Loucy (cell line): ENCODE results near the gene LAMA5.

Source experiments
- H2AFZ ChIP-seq: fragments of 200-600 bp; sonication (generic); 2 replicates; pipeline ENCODE4 v1.6.0; 2016; ENCODE audit warnings: antibody characterized with exemption, mild to moderate bottlenecking, low read length, moderate library complexity
- H3F3A ChIP-seq: fragments of 200-600 bp; 2 replicates; pipeline ENCODE4 v1.6.0; 2016; ENCODE audit warnings: antibody characterized with exemption, low read depth, mild to moderate bottlenecking
- H3K27me3 ChIP-seq: fragments of 200-600 bp; sonication (generic); 2 replicates; pipeline ENCODE4 v1.6.1; 2014; ENCODE audit warnings: low read length, mild to moderate bottlenecking; ENCODE audit not compliant: insufficient read depth, poor library complexity, severe bottlenecking
- H3K36me3 ChIP-seq: fragments of 200-600 bp; sonication (generic); 2 replicates; pipeline ENCODE4 v1.6.1; 2016; ENCODE audit warnings: low read length; ENCODE audit not compliant: insufficient read depth
- H3K4me1 ChIP-seq: fragments of 200-600 bp; sonication (generic); 2 replicates; pipeline ENCODE4 v1.5.1; 2014; ENCODE audit warnings: low read length, mild to moderate bottlenecking; ENCODE audit not compliant: insufficient read depth, poor library complexity, severe bottlenecking
- H3K4me2 ChIP-seq: fragments of 200-600 bp; sonication (generic); 2 replicates; pipeline ENCODE4 v1.6.0; 2014; ENCODE audit warnings: antibody characterized with exemption, low read length, low read depth, mild to moderate bottlenecking; ENCODE audit not compliant: poor library complexity, severe bottlenecking
- H3K4me3 ChIP-seq: fragments of 200-600 bp; sonication (generic); 2 replicates; pipeline ENCODE4 v1.5.1; 2014; ENCODE audit warnings: low read length, mild to moderate bottlenecking, mixed read lengths; ENCODE audit not compliant: poor library complexity, severe bottlenecking
- H3K79me2 ChIP-seq: fragments of 200-600 bp; sonication (generic); 2 replicates; pipeline ENCODE4 v1.6.1; 2014; ENCODE audit warnings: low read length; ENCODE audit not compliant: insufficient read depth
- H3K9ac ChIP-seq: fragments of 200-600 bp; sonication (generic); 2 replicates; pipeline ENCODE4 v1.6.0; 2014; ENCODE audit warnings: mild to moderate bottlenecking, low read depth, low read length, moderate library complexity; ENCODE audit not compliant: poor library complexity, severe bottlenecking
- H3K9me2 ChIP-seq: fragments of 200-600 bp; sonication (generic); replicated peaks from 2 replicates; pipeline ENCODE4 v1.6.1; 2016; ENCODE audit warnings: low read depth, low read length, mixed read lengths
- H3K9me3 ChIP-seq: fragments of 200-600 bp; sonication (generic); 2 replicates; pipeline ENCODE4 v1.6.1; 2014; ENCODE audit warnings: mild to moderate bottlenecking, antibody characterized with exemption, low read length, low read depth; ENCODE audit not compliant: insufficient read depth
- H4K20me1 ChIP-seq: fragments of 200-600 bp; sonication (generic); 2 replicates; pipeline ENCODE4 v1.6.0; 2014; ENCODE audit warnings: antibody characterized with exemption, low read length, mild to moderate bottlenecking; ENCODE audit not compliant: insufficient read depth, poor library complexity, severe bottlenecking
- EZH2phosphoT487 ChIP-seq: fragments of 200-600 bp; IDR thresholded peaks from 2 replicates; pipeline ENCODE4 v1.6.1; 2018; ENCODE audit warnings: antibody characterized with exemption, mild to moderate bottlenecking, moderate library complexity, borderline replicate concordance
- TF ChIP-seq, protein P1 (sequence below): fragments of 200-600 bp; sonication (generic); conservative IDR thresholded peaks from 2 replicates; pipeline ENCODE4 v1.5.1; 2014; ENCODE audit warnings: mild to moderate bottlenecking, antibody characterized with exemption, low read length

The LAMA5 gene

DNA sequence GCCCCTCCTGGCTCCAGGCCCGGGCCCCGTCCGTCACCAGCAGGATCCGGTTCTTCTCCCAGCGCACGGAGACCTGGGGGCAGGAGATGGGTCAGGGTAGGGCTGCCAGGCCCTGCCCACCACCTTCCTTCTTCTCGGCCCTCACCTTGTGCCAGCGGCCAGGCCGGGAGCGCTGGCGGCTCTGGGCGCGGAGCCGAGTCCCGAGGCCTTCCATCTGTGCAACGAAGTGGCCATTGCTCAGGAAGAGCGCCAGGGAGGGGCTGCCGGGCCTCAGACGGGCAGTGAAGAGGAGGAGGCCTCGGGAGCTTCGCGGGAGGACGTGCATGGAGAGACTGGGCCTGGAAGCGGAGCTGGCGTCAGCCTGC, 56.4 kb downstream of the LAMA5 start:
- Histone ChIP-seq H3K36me3 (peaks cover 34% of the 10 kb centered on the region; the same call in 1 of the 2 replicates), H4K20me1 (peaks cover 17% of the 10 kb centered on the region), H3K4me2 (no peak overlapping the region), H3K4me1 (no peaks in the 10 kb centered on the region), H3K9me3 (no peaks in the 10 kb centered on the region), H3K27me3 (no peaks in the 10 kb centered on the region), H3F3A (no peaks in the 10 kb centered on the region), H3K9me2 (no peaks in the 10 kb centered on the region), H3K9ac (no peak overlapping the region), H2AFZ (no peak overlapping the region), H3K4me3 (no peak overlapping the region), H3K79me2 (peaks cover 14% of the 10 kb centered on the region)
- no peak for TF ChIP-seq EZH2phosphoT487
- TF ChIP-seq, protein P1, sequence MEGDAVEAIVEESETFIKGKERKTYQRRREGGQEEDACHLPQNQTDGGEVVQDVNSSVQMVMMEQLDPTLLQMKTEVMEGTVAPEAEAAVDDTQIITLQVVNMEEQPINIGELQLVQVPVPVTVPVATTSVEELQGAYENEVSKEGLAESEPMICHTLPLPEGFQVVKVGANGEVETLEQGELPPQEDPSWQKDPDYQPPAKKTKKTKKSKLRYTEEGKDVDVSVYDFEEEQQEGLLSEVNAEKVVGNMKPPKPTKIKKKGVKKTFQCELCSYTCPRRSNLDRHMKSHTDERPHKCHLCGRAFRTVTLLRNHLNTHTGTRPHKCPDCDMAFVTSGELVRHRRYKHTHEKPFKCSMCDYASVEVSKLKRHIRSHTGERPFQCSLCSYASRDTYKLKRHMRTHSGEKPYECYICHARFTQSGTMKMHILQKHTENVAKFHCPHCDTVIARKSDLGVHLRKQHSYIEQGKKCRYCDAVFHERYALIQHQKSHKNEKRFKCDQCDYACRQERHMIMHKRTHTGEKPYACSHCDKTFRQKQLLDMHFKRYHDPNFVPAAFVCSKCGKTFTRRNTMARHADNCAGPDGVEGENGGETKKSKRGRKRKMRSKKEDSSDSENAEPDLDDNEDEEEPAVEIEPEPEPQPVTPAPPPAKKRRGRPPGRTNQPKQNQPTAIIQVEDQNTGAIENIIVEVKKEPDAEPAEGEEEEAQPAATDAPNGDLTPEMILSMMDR = no peak

- H3K9ac ChIP-seq = no peak overlapping the region
- H2AFZ ChIP-seq = no peak overlapping the region
- H3K9me3 ChIP-seq = no peaks in the 10 kb centered on the region
- peaks cover 5% of the 10 kb centered on the region for H3K4me1 ChIP-seq
- peaks cover 34% of the 10 kb centered on the region; the same call in 1 of the 2 replicates for H3K36me3 ChIP-seq
- no peaks in the 10 kb centered on the region for H3F3A ChIP-seq
- TF ChIP-seq EZH2phosphoT487 = no peak
- TF ChIP-seq, protein P1 = no peak
- H3K79me2 ChIP-seq = peaks cover 20% of the 10 kb centered on the region
- H3K9me2 ChIP-seq = no peaks in the 10 kb centered on the region
- H3K27me3 ChIP-seq = no peaks in the 10 kb centered on the region
- peaks cover 23% of the 10 kb centered on the region for H4K20me1 ChIP-seq
- no peak overlapping the region for H3K4me2 ChIP-seq
- H3K4me3 ChIP-seq = no peak overlapping the region
These were observed 57.0 kb downstream of the LAMA5 start for GRCh38 chr20:62309947-62310756.

DNA sequence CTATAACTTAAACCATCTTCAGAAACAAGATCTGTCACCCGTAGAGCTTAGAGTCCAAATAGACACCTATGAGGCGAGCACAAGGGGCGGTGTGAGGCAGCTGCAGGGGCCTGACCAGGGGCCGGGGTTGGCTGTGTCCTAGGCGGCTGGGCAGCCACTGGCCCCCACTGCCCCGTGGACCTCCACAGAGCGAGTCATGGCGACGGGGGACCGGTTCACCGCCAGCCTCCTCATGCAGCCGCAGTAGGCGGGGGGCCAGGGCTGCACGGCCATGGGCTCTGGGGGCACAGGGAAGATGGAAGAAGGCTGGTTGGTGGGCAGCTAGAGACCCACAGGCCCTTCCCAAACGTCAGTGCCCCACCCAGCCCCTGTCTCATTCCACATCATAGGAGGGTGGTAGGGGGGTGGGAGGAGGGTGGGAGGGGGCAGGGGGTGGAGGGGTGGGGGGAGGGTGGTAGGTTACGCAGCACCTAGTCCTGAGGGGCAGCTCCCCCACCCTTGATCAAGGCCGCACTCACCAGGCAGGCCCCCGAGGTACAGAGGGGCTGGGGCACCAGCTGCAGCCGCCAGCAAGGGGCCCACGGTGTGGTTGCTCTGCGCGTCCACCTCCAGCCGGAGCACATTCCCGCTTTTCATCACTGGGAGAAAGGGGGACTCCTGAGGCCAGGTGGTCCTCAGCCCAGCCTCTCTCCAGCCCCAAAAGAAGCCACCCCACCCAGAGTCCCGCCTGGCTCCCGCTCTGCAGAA, 57.7 kb downstream of the LAMA5 start:
- Histone ChIP-seq H3F3A (no peaks in the 10 kb centered on the region), H3K4me2 (no peak overlapping the region), H2AFZ (no peak overlapping the region), H3K4me3 (no peak overlapping the region), H3K9me2 (no peaks in the 10 kb centered on the region), H3K27me3 (no peaks in the 10 kb centered on the region), H3K4me1 (peaks cover 11% of the 10 kb centered on the region), H3K9ac (no peak overlapping the region), H4K20me1 (peaks cover 31% of the 10 kb centered on the region), H3K36me3 (peaks cover 34% of the 10 kb centered on the region; the same call in 1 of the 2 replicates), H3K9me3 (no peaks in the 10 kb centered on the region), H3K79me2 (peaks cover 28% of the 10 kb centered on the region)
- no peak for TF ChIP-seq EZH2phosphoT487
- TF ChIP-seq, protein P1 = no peak
